ENCODE data around the gene TNIK.

DNA sequence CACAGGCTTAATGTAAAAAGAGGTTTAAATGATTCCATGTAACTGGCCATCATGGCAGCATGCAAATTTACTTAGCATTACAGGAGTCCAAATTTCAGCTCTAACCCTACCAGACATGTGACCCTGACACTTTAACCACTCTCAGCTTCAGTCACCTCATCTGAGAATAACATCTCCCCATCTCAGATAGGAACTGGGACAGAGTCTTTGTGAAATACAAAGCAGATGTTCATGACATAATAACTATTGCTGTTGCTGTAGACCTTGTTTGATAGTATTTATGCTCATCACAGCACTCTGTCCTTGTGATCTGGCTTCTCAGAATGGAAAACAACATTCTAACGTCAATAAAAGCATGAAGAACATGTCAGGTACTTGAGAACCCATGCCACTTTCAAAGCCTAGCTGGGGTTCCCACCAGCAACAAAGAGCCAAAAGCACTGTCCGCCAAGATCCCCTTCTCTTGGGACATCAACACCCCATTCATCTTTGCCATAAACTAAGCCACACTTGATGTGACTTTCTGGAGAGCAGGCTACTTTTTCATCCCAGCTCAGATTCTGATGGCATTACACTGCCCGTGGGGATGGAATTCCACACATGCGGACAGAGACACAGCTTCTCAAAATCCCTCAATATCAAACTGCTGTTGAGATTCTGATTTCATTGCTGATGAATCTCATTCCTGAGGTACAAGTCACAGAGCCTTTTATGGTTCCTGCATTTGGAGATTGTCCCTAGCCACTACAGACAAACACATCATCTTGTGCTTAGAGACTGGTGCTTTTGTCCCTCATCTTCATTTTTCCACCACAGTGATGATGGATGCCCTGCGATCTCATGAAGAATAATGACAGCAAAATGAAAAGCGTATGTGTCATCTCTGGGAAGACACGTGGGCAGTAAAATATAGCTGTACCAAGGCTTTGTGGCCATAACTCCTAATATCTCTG is 202.7 kb downstream of the TNIK start:
- no peak for TF ChIP-seq POLR2AphosphoS5 (IDR thresholded peaks at IDR 0.05; ENCODE audit: low read depth, low read length)
- no peak for TF ChIP-seq SIN3A (IDR thresholded peaks at IDR 0.05; ENCODE audit: borderline replicate concordance, insufficient read depth, low read length)
- TF ChIP-seq TAF1 (IDR thresholded peaks at IDR 0.05; ENCODE audit: borderline replicate concordance, insufficient read depth, low read length), result no peak
- TF ChIP-seq, protein P1, sequence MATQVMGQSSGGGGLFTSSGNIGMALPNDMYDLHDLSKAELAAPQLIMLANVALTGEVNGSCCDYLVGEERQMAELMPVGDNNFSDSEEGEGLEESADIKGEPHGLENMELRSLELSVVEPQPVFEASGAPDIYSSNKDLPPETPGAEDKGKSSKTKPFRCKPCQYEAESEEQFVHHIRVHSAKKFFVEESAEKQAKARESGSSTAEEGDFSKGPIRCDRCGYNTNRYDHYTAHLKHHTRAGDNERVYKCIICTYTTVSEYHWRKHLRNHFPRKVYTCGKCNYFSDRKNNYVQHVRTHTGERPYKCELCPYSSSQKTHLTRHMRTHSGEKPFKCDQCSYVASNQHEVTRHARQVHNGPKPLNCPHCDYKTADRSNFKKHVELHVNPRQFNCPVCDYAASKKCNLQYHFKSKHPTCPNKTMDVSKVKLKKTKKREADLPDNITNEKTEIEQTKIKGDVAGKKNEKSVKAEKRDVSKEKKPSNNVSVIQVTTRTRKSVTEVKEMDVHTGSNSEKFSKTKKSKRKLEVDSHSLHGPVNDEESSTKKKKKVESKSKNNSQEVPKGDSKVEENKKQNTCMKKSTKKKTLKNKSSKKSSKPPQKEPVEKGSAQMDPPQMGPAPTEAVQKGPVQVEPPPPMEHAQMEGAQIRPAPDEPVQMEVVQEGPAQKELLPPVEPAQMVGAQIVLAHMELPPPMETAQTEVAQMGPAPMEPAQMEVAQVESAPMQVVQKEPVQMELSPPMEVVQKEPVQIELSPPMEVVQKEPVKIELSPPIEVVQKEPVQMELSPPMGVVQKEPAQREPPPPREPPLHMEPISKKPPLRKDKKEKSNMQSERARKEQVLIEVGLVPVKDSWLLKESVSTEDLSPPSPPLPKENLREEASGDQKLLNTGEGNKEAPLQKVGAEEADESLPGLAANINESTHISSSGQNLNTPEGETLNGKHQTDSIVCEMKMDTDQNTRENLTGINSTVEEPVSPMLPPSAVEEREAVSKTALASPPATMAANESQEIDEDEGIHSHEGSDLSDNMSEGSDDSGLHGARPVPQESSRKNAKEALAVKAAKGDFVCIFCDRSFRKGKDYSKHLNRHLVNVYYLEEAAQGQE (IDR thresholded peaks at IDR 0.05; ENCODE audit: insufficient read depth in 1 of 2, low read depth in 2 of 2, low read length in 2 of 2), result no peak

Measured in PFSK-1 (cell line).